Neural progenitor cell (in vitro differentiated cells): ENCODE measurements around the gene NEURL1B.

Experiments used
- EZH2phosphoT487 ChIP-seq: fragments of 200-600 bp; sonication (generic); IDR thresholded peaks from 2 replicates; pipeline ENCODE4 v1.6.1; 2017; ENCODE audit warnings: antibody characterized with exemption
- TF ChIP-seq, protein P1 (sequence below): fragments of 200-600 bp; sonication (generic); IDR thresholded peaks from 2 replicates; pipeline ENCODE4 v1.5.1; 2017; ENCODE audit warnings: antibody characterized with exemption, mild to moderate bottlenecking

DNA sequence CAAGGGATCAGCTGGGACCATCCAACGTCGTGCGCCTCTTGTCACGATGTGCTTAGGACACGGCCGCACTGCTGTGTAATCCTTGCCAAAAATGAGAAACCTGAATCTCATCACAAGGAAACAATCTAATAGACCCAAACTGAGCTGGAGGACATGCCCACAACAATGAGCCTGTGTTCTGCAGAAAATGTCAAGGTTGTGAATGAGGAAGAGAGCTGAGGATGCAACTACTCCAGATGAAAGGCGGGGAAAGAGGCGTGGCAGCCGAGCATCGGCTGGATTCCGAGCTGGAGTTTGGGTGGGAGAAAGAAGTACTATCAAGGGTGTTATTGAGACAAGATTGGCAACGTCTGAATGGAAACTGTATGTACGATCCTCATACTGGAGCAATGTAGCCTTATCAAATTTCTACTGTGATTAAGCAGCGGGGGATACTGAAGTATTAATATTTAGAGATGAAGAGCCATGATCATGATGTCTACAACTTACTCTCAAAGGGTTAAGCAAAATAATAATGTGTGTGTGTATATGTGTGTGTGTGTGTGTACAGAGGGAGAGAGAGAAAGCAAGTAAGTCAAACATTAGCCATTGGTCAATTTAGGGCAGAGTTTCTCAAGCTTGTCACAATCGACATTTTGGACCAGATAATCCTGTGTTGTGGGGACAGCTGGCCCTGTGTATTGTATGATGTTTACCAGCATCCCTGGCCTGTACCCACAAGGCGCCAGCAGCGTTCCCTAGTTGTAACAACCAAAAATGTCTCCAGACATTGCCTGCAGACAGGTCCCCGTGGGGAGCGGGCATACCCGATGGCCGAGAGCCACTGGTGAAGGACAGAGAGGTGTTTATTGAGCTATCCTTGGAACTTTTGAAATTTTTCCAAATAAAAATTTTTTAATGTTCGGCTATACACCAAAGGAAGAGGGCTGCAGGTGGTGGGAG is 83.5 kb downstream of the NEURL1B start:
- TF ChIP-seq, protein P1, sequence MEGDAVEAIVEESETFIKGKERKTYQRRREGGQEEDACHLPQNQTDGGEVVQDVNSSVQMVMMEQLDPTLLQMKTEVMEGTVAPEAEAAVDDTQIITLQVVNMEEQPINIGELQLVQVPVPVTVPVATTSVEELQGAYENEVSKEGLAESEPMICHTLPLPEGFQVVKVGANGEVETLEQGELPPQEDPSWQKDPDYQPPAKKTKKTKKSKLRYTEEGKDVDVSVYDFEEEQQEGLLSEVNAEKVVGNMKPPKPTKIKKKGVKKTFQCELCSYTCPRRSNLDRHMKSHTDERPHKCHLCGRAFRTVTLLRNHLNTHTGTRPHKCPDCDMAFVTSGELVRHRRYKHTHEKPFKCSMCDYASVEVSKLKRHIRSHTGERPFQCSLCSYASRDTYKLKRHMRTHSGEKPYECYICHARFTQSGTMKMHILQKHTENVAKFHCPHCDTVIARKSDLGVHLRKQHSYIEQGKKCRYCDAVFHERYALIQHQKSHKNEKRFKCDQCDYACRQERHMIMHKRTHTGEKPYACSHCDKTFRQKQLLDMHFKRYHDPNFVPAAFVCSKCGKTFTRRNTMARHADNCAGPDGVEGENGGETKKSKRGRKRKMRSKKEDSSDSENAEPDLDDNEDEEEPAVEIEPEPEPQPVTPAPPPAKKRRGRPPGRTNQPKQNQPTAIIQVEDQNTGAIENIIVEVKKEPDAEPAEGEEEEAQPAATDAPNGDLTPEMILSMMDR: no peak
- no peak for TF ChIP-seq EZH2phosphoT487
